CD4-positive, CD25-positive, alpha-beta regulatory T cell (primary cell): ENCODE results near the gene ZDHHC24. TPM values are rescaled to one million over a fixed set of nuclear protein-coding genes. Genes with fewer than 3 reads are reported as not detected.

Experiments used
- ATAC-seq, 2 donors: fragments of 150-1000 bp; cut with Tn5 transposase; one replicate each; pipeline ENCODE4 v1.10.0; 2021; ENCODE audit warnings: low read depth in 2 of 2, moderate number of reproducible peaks in 2 of 2, moderate library complexity in 1 of 2
- DNase-seq, 3 donors: peaks; one replicate each; pipeline versions ENCODE4 v3.0.0 to v3.0.0-alpha.2; 2012 to 2022; ENCODE audit warnings: mixed read lengths in 1 of 3
- H3K27ac ChIP-seq: one replicate; pipeline ENCODE4 v1.7.0; 2013; ENCODE audit warnings: mild to moderate bottlenecking, low read length; ENCODE audit not compliant: insufficient read depth, poor library complexity, severe bottlenecking
- H3K27me3 ChIP-seq: one replicate; pipeline ENCODE4 v1.7.0; 2013; ENCODE audit warnings: low read length; ENCODE audit not compliant: control insufficient read depth, insufficient read depth
- H3K36me3 ChIP-seq: one replicate; pipeline ENCODE4 v1.7.0; 2013; ENCODE audit warnings: mild to moderate bottlenecking, low read length, moderate library complexity; ENCODE audit not compliant: control insufficient read depth, insufficient read depth
- H3K4me1 ChIP-seq: 2 replicates; pipeline ENCODE4 v1.7.0; 2013; ENCODE audit warnings: mild to moderate bottlenecking, low read length; ENCODE audit not compliant: insufficient read depth, control insufficient read depth, poor library complexity, severe bottlenecking
- H3K4me3 ChIP-seq: one replicate; pipeline ENCODE4 v1.7.0; 2013; ENCODE audit warnings: low read depth, mild to moderate bottlenecking, low read length, moderate library complexity
- H3K9me3 ChIP-seq, 2 experiments: 1 replicate in 1 of 2; 2 replicates in 1 of 2; pipeline ENCODE4 v1.7.0; 2013; ENCODE audit warnings: low read length in 2 of 2, mild to moderate bottlenecking in 1 of 2, moderate library complexity in 1 of 2; ENCODE audit not compliant: control insufficient read depth in 2 of 2
- H3K27ac Mint-ChIP-seq, 3 donors: one replicate each; pipeline ENCODE4 v1.8.0; 2020 to 2022; ENCODE audit warnings: mild to moderate bottlenecking in 3 of 3, mixed read lengths in 3 of 3, moderate library complexity in 2 of 3
- H3K27me3 Mint-ChIP-seq: one replicate; pipeline ENCODE4 v1.8.0; 2022; ENCODE audit warnings: mild to moderate bottlenecking, mixed read lengths
- H3K36me3 Mint-ChIP-seq: one replicate; pipeline ENCODE4 v1.8.0; 2020; ENCODE audit warnings: mixed read lengths
- H3K4me1 Mint-ChIP-seq, 4 donors: one replicate each; pipeline ENCODE4 v1.8.0; 2020 to 2022; ENCODE audit warnings: mixed read lengths in 4 of 4, mild to moderate bottlenecking in 1 of 4
- H3K4me3 Mint-ChIP-seq, 4 donors: one replicate each; pipeline ENCODE4 v1.8.0; 2020 to 2022; ENCODE audit warnings: mild to moderate bottlenecking in 4 of 4, mixed read lengths in 4 of 4, moderate library complexity in 3 of 4
- H3K9me3 Mint-ChIP-seq, 7 donors: one replicate each; pipeline ENCODE4 v1.8.0; 2020 to 2022; ENCODE audit warnings: mixed read lengths in 7 of 7, mild to moderate bottlenecking in 3 of 7, moderate library complexity in 2 of 7
- polyA plus RNA-seq, 4 donors: library from polyadenylated mRNA; unstranded; fragments of 300-500 nt; fragmentation: Illumina TruSeq; gene quantifications; one replicate each; pipeline ENCODE4 v1.2.3, GENCODE V29; 2021
- total RNA-seq: library from RNA; stranded (reverse); gene quantifications from one replicate; pipeline ENCODE4 v1.2.3, GENCODE V29; 2022

The ZDHHC24 gene
- total and polyA plus RNA-seq, 5 donors from 2014 or later, result 14.1 to 20.6 (median 15.3) TPM

GRCh38 chr11:66563832-66564231, 18.0 kb upstream of the ZDHHC24 start:
- Histone ChIP-seq H3K4me1 (peaks cover 16% of the 10 kb centered on the region), H3K27me3 (no peaks in the 10 kb centered on the region), H3K36me3 (no peaks in the 10 kb centered on the region), H3K27ac (no peak overlapping the region), H3K9me3 (no peaks in the 10 kb centered on the region), H3K4me3 (no peak overlapping the region)
- H3K4me3 Mint-ChIP-seq, result no peak overlapping the region
- peaks cover 6% of the 10 kb centered on the region for H3K27me3 Mint-ChIP-seq
- H3K4me1 Mint-ChIP-seq, result peaks cover 0 to 19% (median 2%) of the 10 kb centered on the region in 4 donors
- peaks cover 0 to 3% (median 0%) of the 10 kb centered on the region in 7 donors for H3K9me3 Mint-ChIP-seq
- no peak overlapping the region for H3K27ac Mint-ChIP-seq
- ATAC-seq (no peak), DNase-seq (no peak)
- no peaks in the 10 kb centered on the region for H3K36me3 Mint-ChIP-seq

- Mint-ChIP-seq H3K9me3 (peaks cover 0 to 2% (median 0%) of the 10 kb centered on the region in 7 donors), H3K4me1 (peaks cover 0 to 17% (median 4%) of the 10 kb centered on the region in 4 donors), H3K36me3 (no peaks in the 10 kb centered on the region), H3K27me3 (peaks cover 6% of the 10 kb centered on the region), H3K27ac (no peak overlapping the region), H3K4me3 (no peak overlapping the region)
- Histone ChIP-seq H3K36me3 (no peaks in the 10 kb centered on the region), H3K4me3 (no peak overlapping the region), H3K9me3 (no peaks in the 10 kb centered on the region), H3K4me1 (peaks cover 13% of the 10 kb centered on the region), H3K27ac (no peak overlapping the region), H3K27me3 (no peaks in the 10 kb centered on the region)
- DNase-seq (no peak), ATAC-seq (no peak)
Measured at GRCh38 chr11:66562907-66563583, 17.2 kb upstream of the ZDHHC24 start.

- Mint-ChIP-seq H3K27ac (no peak overlapping the region), H3K4me3 (no peak overlapping the region), H3K4me1 (peaks cover 0 to 15% (median 3%) of the 10 kb centered on the region in 4 donors), H3K27me3 (peaks cover 6% of the 10 kb centered on the region), H3K9me3 (peaks cover 0 to 2% (median 0%) of the 10 kb centered on the region in 7 donors), H3K36me3 (no peaks in the 10 kb centered on the region)
- Histone ChIP-seq H3K4me3 (no peak overlapping the region), H3K9me3 (no peaks in the 10 kb centered on the region), H3K27ac (no peak overlapping the region), H3K36me3 (no peaks in the 10 kb centered on the region), H3K4me1 (peaks cover 6% of the 10 kb centered on the region), H3K27me3 (no peaks in the 10 kb centered on the region)
- DNase-seq (no peak), ATAC-seq (no peak)
Measured at GRCh38 chr11:66562275-66562674, 16.4 kb upstream of the ZDHHC24 start.

- H3K9me3 ChIP-seq, result no peaks in the 10 kb centered on the region
- Mint-ChIP-seq H3K27me3 (peaks cover 6% of the 10 kb centered on the region), H3K36me3 (no peaks in the 10 kb centered on the region), H3K9me3 (peaks cover 0 to 2% (median 0%) of the 10 kb centered on the region in 7 donors), H3K27ac (no peak overlapping the region), H3K4me3 (no peak overlapping the region), H3K4me1 (peaks cover 0 to 12% (median 2%) of the 10 kb centered on the region in 4 donors)
- H3K27me3 ChIP-seq, result peaks cover 2% of the 10 kb centered on the region
- no peaks in the 10 kb centered on the region for H3K36me3 ChIP-seq
- H3K4me3 ChIP-seq, result no peak overlapping the region
- ATAC-seq (no peak), DNase-seq (no peak)
- H3K4me1 ChIP-seq, result peaks cover 6% of the 10 kb centered on the region
- H3K27ac ChIP-seq, result no peak overlapping the region
Measured at GRCh38 chr11:66561975-66562248, 16.1 kb upstream of the ZDHHC24 start.

- Histone ChIP-seq H3K27me3 (peaks cover 2% of the 10 kb centered on the region), H3K36me3 (no peaks in the 10 kb centered on the region), H3K4me1 (peaks cover 6% of the 10 kb centered on the region), H3K9me3 (no peaks in the 10 kb centered on the region), H3K27ac (no peak overlapping the region), H3K4me3 (no peak overlapping the region)
- no peak for ATAC-seq
- no peak overlapping the region for H3K27ac Mint-ChIP-seq
- H3K4me1 Mint-ChIP-seq, result peaks cover 0 to 11% (median 2%) of the 10 kb centered on the region in 4 donors
- H3K9me3 Mint-ChIP-seq, result peaks cover 0 to 2% (median 0%) of the 10 kb centered on the region in 7 donors
- no peaks in the 10 kb centered on the region for H3K36me3 Mint-ChIP-seq
- H3K27me3 Mint-ChIP-seq, result peaks cover 5% of the 10 kb centered on the region
- H3K4me3 Mint-ChIP-seq, result no peak overlapping the region
- no peak for DNase-seq
Measured at GRCh38 chr11:66561178-66561974, 15.5 kb upstream of the ZDHHC24 start.

GRCh38 chr11:66559866-66560676, 14.2 kb upstream of the ZDHHC24 start:
- Histone ChIP-seq H3K4me1 (peaks cover 6% of the 10 kb centered on the region), H3K27me3 (peaks cover 2% of the 10 kb centered on the region), H3K27ac (no peak overlapping the region), H3K36me3 (no peaks in the 10 kb centered on the region), H3K9me3 (no peaks in the 10 kb centered on the region), H3K4me3 (no peak overlapping the region)
- H3K4me1 Mint-ChIP-seq, result peaks cover 0 to 8% (median 2%) of the 10 kb centered on the region in 4 donors
- H3K4me3 Mint-ChIP-seq, result peak overlapping the region in 1 of 4 donors; percentile 18
- ATAC-seq (no peak), DNase-seq (no peak)
- no peak overlapping the region for H3K27ac Mint-ChIP-seq
- no peaks in the 10 kb centered on the region for H3K36me3 Mint-ChIP-seq
- H3K27me3 Mint-ChIP-seq, result no peaks in the 10 kb centered on the region
- peaks cover 0 to under 1% (median 0%) of the 10 kb centered on the region in 7 donors for H3K9me3 Mint-ChIP-seq

- Mint-ChIP-seq H3K27ac (no peak overlapping the region), H3K36me3 (no peaks in the 10 kb centered on the region), H3K9me3 (peaks cover 0 to 1% (median 0%) of the 10 kb centered on the region in 7 donors), H3K4me3 (peak overlapping the region in 1 of 4 donors; percentile 56), H3K27me3 (no peaks in the 10 kb centered on the region), H3K4me1 (peaks cover 0 to 8% (median 2%) of the 10 kb centered on the region in 4 donors)
- Histone ChIP-seq H3K36me3 (no peaks in the 10 kb centered on the region), H3K27me3 (peaks cover 2% of the 10 kb centered on the region), H3K4me3 (no peak overlapping the region), H3K4me1 (peaks cover 6% of the 10 kb centered on the region), H3K27ac (no peak overlapping the region), H3K9me3 (no peaks in the 10 kb centered on the region)
- ATAC-seq, result peak; percentile 17 to 55
- DNase-seq, result peak in 2 of 3 donors; percentile 19 to 37
Measured at GRCh38 chr11:66559142-66559865, 13.5 kb upstream of the ZDHHC24 start.
